A549 (cell line): ENCODE measurements around the gene FSTL4. TPM values are rescaled to one million over a fixed set of nuclear protein-coding genes. Genes with fewer than 3 reads are reported as not detected.

Experiments used
- ATAC-seq, 2 experiments: fragments of 200-7000 bp in 1 of 2; fragments of >200 bp in 1 of 2; cut with Nextera tagmentation in 1 of 2; cut with Tn5 transposase in 1 of 2; 3 replicates each; pipeline versions ENCODE4 v1.8.0 to v1.9.1; 2018 to 2020; ENCODE audit warnings: mild to moderate bottlenecking in 1 of 2, moderate library complexity in 1 of 2
- CTCF ChIA-PET: fragments of 300-600 bp; sonication (Branson Sonifier 250); formaldehyde crosslinking; extraction: SDS; loops from one replicate; lab custom pipeline; 2021; ENCODE audit warnings: antibody characterized with exemption, inconsistent platforms; lab: Yijun Ruan, JAX
- POLR2A ChIA-PET: fragments of 350-600 bp; formaldehyde crosslinking; extraction: SDS; loops from one replicate; lab custom pipeline; 2021; ENCODE audit warnings: antibody characterized with exemption, inconsistent platforms; lab: Yijun Ruan, JAX
- DNase-seq, 2 experiments: peaks; one replicate each; pipeline versions ENCODE4 v3.0.0 to v3.0.0-alpha.2; 2011 to 2016; ENCODE audit warnings: low read depth in 1 of 2, low spot score in 1 of 2
- FAIRE-seq: peaks from 2 replicates; lab custom pipeline; 2011; peaks lifted over from hg19 to GRCh38; lab: Jason Lieb, UNC
- H3K27ac ChIP-seq, 2 experiments: fragments of >200 bp; sonication (Bioruptor Twin); formaldehyde crosslinking; 3 replicates each; pipeline ENCODE4 v1.5.1; 2016 to 2017
- H3K4me1 ChIP-seq: fragments of >200 bp; sonication (Bioruptor Twin); formaldehyde crosslinking; 3 replicates; pipeline ENCODE4 v1.6.1; 2016
- H3K4me2 ChIP-seq: fragments of >200 bp; sonication (Bioruptor Twin); formaldehyde crosslinking; 3 replicates; pipeline ENCODE4 v1.6.1; 2016
- H3K4me3 ChIP-seq: fragments of >200 bp; sonication (Bioruptor Twin); formaldehyde crosslinking; 3 replicates; pipeline ENCODE4 v1.5.1; 2016
- H3K9me3 ChIP-seq: fragments of >200 bp; sonication (Bioruptor Twin); formaldehyde crosslinking; 3 replicates; pipeline ENCODE4 v1.6.1; 2016
- BHLHE40 ChIP-seq: IDR thresholded peaks from 2 replicates; pipeline ENCODE4 v1.6.1; 2012; ENCODE audit warnings: low read depth, low read length, inconsistent platforms
- CBX2 ChIP-seq: fragments of 200-600 bp; sonication (generic); IDR thresholded peaks from 2 replicates; pipeline ENCODE4 v1.6.1; 2016; ENCODE audit warnings: low read depth, mild to moderate bottlenecking, borderline replicate concordance
- CBX8 ChIP-seq: fragments of 200-600 bp; sonication (generic); IDR thresholded peaks from 2 replicates; pipeline ENCODE4 v1.6.1; 2016
- CEBPB ChIP-seq, 2 experiments: fragments of >200 bp in 1 of 2; sonication (Bioruptor Twin) in 1 of 2; formaldehyde crosslinking in 1 of 2; IDR thresholded peaks; 2 replicates each; pipeline ENCODE4 v1.6.1; 2012 to 2016
- E2F6 ChIP-seq: IDR thresholded peaks from 2 replicates; pipeline ENCODE4 v1.6.1; 2012; ENCODE audit warnings: low read depth, borderline replicate concordance
- EHF ChIP-seq: fragments of 250-450 bp; sonication (Bioruptor Pico); IDR thresholded peaks from 2 replicates; pipeline ENCODE4 v1.5.0; 2020; ENCODE audit warnings: mild to moderate bottlenecking
- EHMT2 ChIP-seq: fragments of 200-600 bp; sonication (generic); IDR thresholded peaks from 2 replicates; pipeline ENCODE4 v1.6.1; 2016; ENCODE audit warnings: antibody characterized with exemption, low read depth, mild to moderate bottlenecking, moderate library complexity
- EP300 ChIP-seq, 2 experiments: fragments of >200 bp; sonication (Bioruptor Twin); formaldehyde crosslinking; IDR thresholded peaks; 2 replicates in 1 of 2; 3 replicates in 1 of 2; pipeline ENCODE4 v1.6.1; 2016 to 2017
- FOXS1 ChIP-seq: fragments of 250-450 bp; sonication (Bioruptor Pico); IDR thresholded peaks from 2 replicates; pipeline ENCODE4 v1.5.0; 2020; ENCODE audit warnings: mild to moderate bottlenecking, moderate library complexity
- GATA3 ChIP-seq: IDR thresholded peaks from 2 replicates; pipeline ENCODE4 v1.6.1; 2012; ENCODE audit warnings: borderline replicate concordance
- HDAC2 ChIP-seq: fragments of 200-600 bp; sonication (generic); IDR thresholded peaks from 2 replicates; pipeline ENCODE4 v1.6.1; 2016
- HMGXB4 ChIP-seq: fragments of 250-450 bp; sonication (Bioruptor Pico); IDR thresholded peaks from 2 replicates; pipeline ENCODE4 v1.5.0; 2021; ENCODE audit warnings: mild to moderate bottlenecking, moderate library complexity, borderline replicate concordance
- HOXB13 ChIP-seq: fragments of 250-450 bp; sonication (Bioruptor Pico); IDR thresholded peaks from 2 replicates; pipeline ENCODE4 v1.5.0; 2020; ENCODE audit warnings: low read depth, mild to moderate bottlenecking, moderate library complexity
- JUN ChIP-seq, 2 experiments: fragments of >200 bp; sonication (Bioruptor Twin); formaldehyde crosslinking; IDR thresholded peaks; 2 replicates in 1 of 2; 3 replicates in 1 of 2; pipeline ENCODE4 v1.6.1; 2016 to 2017
- MAZ ChIP-seq: fragments of 150-350 bp; IDR thresholded peaks from 2 replicates; pipeline ENCODE4 v1.6.1; 2014; ENCODE audit warnings: antibody characterized with exemption, low read depth, low read length, borderline replicate concordance
- MYC ChIP-seq: IDR thresholded peaks from 2 replicates; pipeline ENCODE4 v1.6.1; 2012; ENCODE audit warnings: mild to moderate bottlenecking, inconsistent platforms, low read length, improper control_type of control experiment, borderline replicate concordance
- POLR2A ChIP-seq: IDR thresholded peaks from 2 replicates; pipeline ENCODE4 v1.6.1; 2012; ENCODE audit warnings: mild to moderate bottlenecking, low read length
- RARB ChIP-seq: fragments of 250-450 bp; sonication (Bioruptor Pico); IDR thresholded peaks from 2 replicates; pipeline ENCODE4 v1.8.0; 2021; ENCODE audit warnings: mild to moderate bottlenecking, moderate library complexity
- RCOR1 ChIP-seq: fragments of 150-350 bp; IDR thresholded peaks from 2 replicates; pipeline ENCODE4 v1.6.1; 2014; ENCODE audit warnings: antibody characterized with exemption, low read length, low read depth
- ZFP36 ChIP-seq: fragments of 450-650 bp; IDR thresholded peaks from 2 replicates; pipeline ENCODE4 v1.6.1; 2014; ENCODE audit warnings: borderline replicate concordance; ENCODE audit not compliant: partially characterized antibody
- ZSCAN20 ChIP-seq: fragments of 250-450 bp; sonication (Bioruptor Pico); IDR thresholded peaks from 2 replicates; pipeline ENCODE4 v1.8.0; 2022; ENCODE audit warnings: mild to moderate bottlenecking, moderate library complexity
- WGBS: methylation state at CpG from one replicate; pipeline ENCODE4 v1.1.6; 2017; ENCODE audit errors: missing lambda C conversion rate; 5-methylcytosine and 5-hydroxymethylcytosine counted together
- polyA plus RNA-seq, 4 experiments: library from polyadenylated mRNA; depleted of rRNA in 3 of 4; stranded (reverse); fragments of >200 nt; fragmentation: RNase III in 1 of 4; extraction: RNeasy Plus Mini Kit Qiagen cat#74134 plus additional on column Dnase treatment in 1 of 4; gene quantifications; 2 replicates in 3 of 4; 3 replicates in 1 of 4; pipeline ENCODE4 v1.2.3, GENCODE V29; 2011 to 2017
- TF ChIP-seq, protein P1 (sequence below): fragments of 250-450 bp; sonication (Bioruptor Pico); IDR thresholded peaks from 2 replicates; pipeline ENCODE4 v1.5.0; 2020; ENCODE audit warnings: low read depth, mild to moderate bottlenecking, moderate library complexity
- TF ChIP-seq, protein P2 (sequence below): fragments of 150-350 bp; IDR thresholded peaks from 2 replicates; pipeline ENCODE4 v1.6.1; 2014; ENCODE audit warnings: low read depth, mild to moderate bottlenecking, low read length

Gene FSTL4
- polyA plus RNA-seq, 2 of the 4 experiments (the other 2 are of a cell fraction), result 1.6 to 1.8 TPM

DNA sequence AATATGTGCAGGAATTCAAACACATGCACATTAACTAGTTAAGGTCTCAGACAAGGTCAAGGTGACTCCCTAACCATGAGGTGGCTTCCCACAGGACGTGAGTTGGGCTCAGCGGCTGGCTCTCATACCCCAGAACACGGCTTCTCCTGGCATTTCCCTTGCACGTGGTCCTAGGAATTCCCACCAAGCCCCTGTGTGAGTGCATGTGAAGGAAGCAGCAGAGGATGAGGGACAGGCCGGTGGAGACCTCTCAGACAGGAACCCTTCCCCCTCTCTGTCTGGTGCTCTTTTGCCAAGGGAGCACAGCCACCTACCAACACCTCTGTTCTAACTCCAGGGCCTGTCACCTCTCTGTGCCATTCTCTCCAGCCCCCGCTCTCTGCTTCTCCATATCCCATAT lies 271.0 kb downstream of the FSTL4 start:
- Histone ChIP-seq H3K4me1 (no peaks in the 10 kb centered on the region), H3K4me3 (no peak overlapping the region), H3K4me2 (no peak overlapping the region), H3K27ac (no peak overlapping the region), H3K9me3 (no peaks in the 10 kb centered on the region)
- ATAC-seq (no peak), DNase-seq (no peak), FAIRE-seq (no peak)
- CTCF ChIA-PET, result interaction anchor here (0.6 to 1.7 kb wide), 5 partner anchors 15 to 420 kb away, joined by 3 to 4 read pairs (median 3); no protein-coding TSS in a partner anchor
- TF ChIP-seq MYC, result no peak
- no peak for TF ChIP-seq E2F6
- POLR2A ChIA-PET, result no interaction called here
- 81% methylated on average over 6 of the region's 6 CpGs for WGBS

- no peak overlapping the region for H3K4me2 ChIP-seq
- ChIA-PET POLR2A (no interaction called here), CTCF (no interaction called here)
- ATAC-seq, result no peak
- no peak for TF ChIP-seq FOXS1
- TF ChIP-seq CBX2, result no peak
- TF ChIP-seq CBX8, result no peak
- FAIRE-seq, result no peak
- no peak overlapping the region for H3K4me3 ChIP-seq
- no peaks in the 10 kb centered on the region for H3K9me3 ChIP-seq
- 73% methylated on average over 8 of the region's 8 CpGs for WGBS
- DNase-seq, result no peak
- H3K27ac ChIP-seq, result no peak overlapping the region
- no peaks in the 10 kb centered on the region for H3K4me1 ChIP-seq
Measured at GRCh38 chr5:133340822-133341221, 271.5 kb downstream of the FSTL4 start.

GRCh38 chr5:133340002-133340755 lies 272.2 kb downstream of the FSTL4 start:
- no peak for ATAC-seq
- 72% methylated on average over 6 of the region's 6 CpGs for WGBS
- Histone ChIP-seq H3K4me3 (no peak overlapping the region), H3K4me1 (no peaks in the 10 kb centered on the region), H3K4me2 (no peak overlapping the region), H3K9me3 (no peaks in the 10 kb centered on the region), H3K27ac (no peak overlapping the region)
- DNase-seq, result no peak
- POLR2A ChIA-PET, result no interaction called here
- CTCF ChIA-PET, result no interaction called here
- no peak for FAIRE-seq
- TF ChIP-seq EHF (no peak), JUN (IDR thresholded peaks at IDR 0.05) (no peak), ZFP36 (no peak), GATA3 (no peak), RARB (CRISPR knock-in tag) (no peak), HOXB13 (CRISPR knock-in tag) (no peak)
- TF ChIP-seq, protein P1, sequence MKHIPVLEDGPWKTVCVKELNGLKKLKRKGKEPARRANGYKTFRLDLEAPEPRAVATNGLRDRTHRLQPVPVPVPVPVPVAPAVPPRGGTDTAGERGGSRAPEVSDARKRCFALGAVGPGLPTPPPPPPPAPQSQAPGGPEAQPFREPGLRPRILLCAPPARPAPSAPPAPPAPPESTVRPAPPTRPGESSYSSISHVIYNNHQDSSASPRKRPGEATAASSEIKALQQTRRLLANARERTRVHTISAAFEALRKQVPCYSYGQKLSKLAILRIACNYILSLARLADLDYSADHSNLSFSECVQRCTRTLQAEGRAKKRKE (CRISPR knock-in tag), result no peak

- DNase-seq (no peak), ATAC-seq (no peak), FAIRE-seq (no peak)
- WGBS, result 63% methylated on average over 15 of the region's 15 CpGs
- Histone ChIP-seq H3K9me3 (no peaks in the 10 kb centered on the region), H3K4me3 (no peak overlapping the region), H3K27ac (no peak overlapping the region), H3K4me1 (no peaks in the 10 kb centered on the region), H3K4me2 (no peak overlapping the region)
- POLR2A ChIA-PET, result no interaction called here
- CTCF ChIA-PET, result interaction anchor here (0.9 to 1.5 kb wide), 2 partner anchors 41 to 227 kb away, joined by 3 to 5 read pairs; no protein-coding TSS in a partner anchor
- TF ChIP-seq, protein P2, sequence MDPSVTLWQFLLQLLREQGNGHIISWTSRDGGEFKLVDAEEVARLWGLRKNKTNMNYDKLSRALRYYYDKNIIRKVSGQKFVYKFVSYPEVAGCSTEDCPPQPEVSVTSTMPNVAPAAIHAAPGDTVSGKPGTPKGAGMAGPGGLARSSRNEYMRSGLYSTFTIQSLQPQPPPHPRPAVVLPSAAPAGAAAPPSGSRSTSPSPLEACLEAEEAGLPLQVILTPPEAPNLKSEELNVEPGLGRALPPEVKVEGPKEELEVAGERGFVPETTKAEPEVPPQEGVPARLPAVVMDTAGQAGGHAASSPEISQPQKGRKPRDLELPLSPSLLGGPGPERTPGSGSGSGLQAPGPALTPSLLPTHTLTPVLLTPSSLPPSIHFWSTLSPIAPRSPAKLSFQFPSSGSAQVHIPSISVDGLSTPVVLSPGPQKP, result no peak
- TF ChIP-seq HMGXB4 (CRISPR knock-in tag) (no peak), MAZ (no peak), HDAC2 (no peak), RCOR1 (no peak), EP300 (IDR thresholded peaks at IDR 0.05) (no peak), BHLHE40 (no peak), EHMT2 (no peak), CEBPB (IDR thresholded peaks at IDR 0.05) (no peak), POLR2A (no peak), ZSCAN20 (CRISPR knock-in tag) (no peak)
Measured at GRCh38 chr5:133338504-133339355, 273.6 kb downstream of the FSTL4 start.
